HG02610 (cell line): ENCODE data around the gene KIF20A.
"Not testable (repeated sequence)": the region's sequence is repeated elsewhere in the genome, so short reads cannot be mapped to it uniquely, and the experiment has no call there.

Experiments used
- ATAC-seq: cut with Tn5 transposase; IDR thresholded peaks from one replicate; pipeline ENCODE4 v1.9.1; 2021; ENCODE audit warnings: mild to moderate bottlenecking, moderate library complexity; ENCODE audit not compliant: unreplicated experiment

The KIF20A gene

GRCh38 chr5:138178516-138179276 lies at the start of gene KIF20A, which contains the start of gene BRD8:
KIF20A (plus strand) TSS chr5:138179112; CDS start chr5:138179681, 569 bp downstream.
BRD8 (minus strand) TSS chr5:138178630; CDS start chr5:138178614, 16 bp downstream.
- ATAC-seq: peak; percentile 81

GRCh38 chr5:138129347-138129746 lies 49.6 kb upstream of the KIF20A start:
- ATAC-seq: no peak

DNA sequence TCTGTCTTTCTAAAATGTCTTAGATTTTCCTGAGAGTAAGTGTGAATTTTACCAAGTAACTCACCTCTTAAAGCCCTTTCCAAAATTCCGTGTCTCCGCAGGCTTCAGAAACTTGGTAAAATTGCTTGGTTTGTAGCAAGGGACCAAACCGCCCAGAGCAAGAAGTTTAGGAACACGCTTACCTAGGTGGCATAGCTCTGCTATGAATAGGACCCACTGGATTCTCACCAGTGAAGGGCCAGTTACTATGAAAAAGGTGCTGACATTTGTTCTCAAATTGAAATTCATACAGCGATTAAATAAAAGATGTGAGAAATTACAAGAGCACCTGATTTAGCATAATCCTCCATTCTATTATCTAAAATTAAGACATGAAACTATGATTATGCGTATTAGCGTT lies 46.4 kb upstream of the KIF20A start:
- ATAC-seq: no peak

DNA sequence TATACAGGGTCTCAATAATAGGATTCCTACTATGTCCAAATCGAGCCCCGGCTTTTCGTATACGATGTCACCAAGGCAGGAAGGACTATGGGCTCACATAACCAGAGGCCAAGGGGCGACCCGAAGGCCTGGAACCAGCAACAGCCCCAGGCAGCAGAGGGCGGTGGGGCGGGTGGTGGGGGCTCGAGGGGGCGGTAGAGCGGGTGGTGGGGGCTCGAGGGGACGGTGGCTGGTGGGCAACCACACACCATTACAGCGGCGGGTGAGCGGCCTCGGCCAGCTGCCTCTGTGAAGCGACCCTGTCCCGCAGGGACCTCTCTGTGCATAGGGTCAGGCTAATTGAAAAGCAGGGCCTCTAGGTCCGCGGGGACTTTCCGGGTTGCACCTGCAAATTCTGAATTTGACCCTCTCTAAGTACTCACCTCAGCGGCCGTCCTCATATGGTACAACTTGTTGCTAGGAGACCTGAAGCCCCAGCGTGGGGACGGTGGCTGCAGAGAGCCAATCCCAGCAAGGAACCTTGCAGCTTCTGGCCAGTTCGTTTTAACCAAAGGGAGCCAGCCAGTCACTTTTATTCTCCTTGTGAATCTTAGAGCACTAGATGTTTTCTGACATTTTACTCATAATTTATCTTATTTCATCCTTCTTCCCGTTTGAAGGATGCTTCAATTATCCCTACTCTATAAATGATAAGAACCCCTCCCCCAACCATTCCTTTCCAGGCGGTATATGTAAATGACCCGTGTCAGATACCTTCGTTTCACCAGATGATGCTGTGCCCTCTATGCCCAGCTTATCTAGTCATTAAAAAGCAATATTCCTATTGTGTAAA lies 39.7 kb upstream of the KIF20A start, which contains the start of gene NME5:
Gene NME5 (minus strand): TSS at position 480 of the 832 bp plus-strand sequence. CDS start 648 bp downstream, outside the sequence.
- peak; percentile 88 for ATAC-seq

DNA sequence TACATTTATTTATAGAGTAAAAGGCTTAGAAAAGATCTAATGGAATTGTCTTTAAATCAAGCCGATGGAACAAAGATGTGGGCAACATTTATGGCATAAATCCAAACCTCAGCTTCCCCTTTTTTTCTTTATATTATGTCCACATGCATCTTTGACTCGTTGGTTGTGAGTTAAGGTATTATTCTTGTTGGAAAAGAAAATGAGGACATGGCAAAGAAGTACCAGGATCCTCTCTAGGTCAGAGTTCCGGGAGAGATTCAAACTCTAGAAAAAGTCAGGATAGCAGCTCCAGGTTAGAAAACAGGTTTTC lies 39.2 kb upstream of the KIF20A start:
- ATAC-seq: no peak

DNA sequence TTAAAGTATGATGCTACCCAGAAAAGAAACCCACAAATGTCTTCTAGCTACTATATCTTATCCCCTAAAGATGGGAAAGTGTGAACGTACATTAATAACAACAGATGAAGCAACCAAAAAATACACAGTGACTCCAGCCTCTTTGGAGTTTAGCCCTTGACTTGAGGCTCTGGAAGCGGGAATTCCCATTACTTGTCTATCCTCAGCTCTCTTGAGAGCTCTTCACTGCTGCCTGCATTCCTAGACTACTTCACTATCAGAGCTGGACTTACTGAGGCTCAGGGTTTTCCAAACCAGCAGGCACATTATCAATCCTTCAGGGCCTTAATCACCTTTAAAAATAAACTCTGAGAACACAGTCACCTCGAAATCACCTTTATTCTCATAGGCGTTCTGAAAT lies 38.6 kb upstream of the KIF20A start:
- ATAC-seq: no peak

- no peak for ATAC-seq
Measured at GRCh38 chr5:138141734-138142133, 37.2 kb upstream of the KIF20A start.

GRCh38 chr5:138143578-138143977 lies 35.3 kb upstream of the KIF20A start:
- not testable (repeated sequence) for ATAC-seq

DNA sequence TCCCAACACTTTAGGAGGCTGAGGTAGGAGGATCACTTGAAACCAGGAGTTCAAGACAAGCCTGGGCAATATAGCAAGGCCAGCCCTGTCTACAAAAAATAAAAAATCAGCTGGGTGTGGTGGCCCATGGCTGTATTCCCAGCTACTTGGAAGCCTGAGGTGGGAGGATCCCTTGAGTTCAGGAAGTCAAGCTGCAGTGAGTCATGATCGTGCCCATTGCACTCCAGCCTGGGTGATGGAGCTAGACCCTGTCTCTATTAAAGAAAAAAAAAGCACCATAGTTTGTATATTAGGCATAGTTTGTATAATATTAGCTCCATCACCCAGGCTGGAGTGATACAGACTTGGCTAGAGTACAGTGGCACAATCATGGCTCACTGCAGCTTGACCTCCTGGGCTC lies 30.1 kb upstream of the KIF20A start:
- ATAC-seq: no peak

- ATAC-seq: no peak
Measured at GRCh38 chr5:138149530-138149929, 29.4 kb upstream of the KIF20A start.

DNA sequence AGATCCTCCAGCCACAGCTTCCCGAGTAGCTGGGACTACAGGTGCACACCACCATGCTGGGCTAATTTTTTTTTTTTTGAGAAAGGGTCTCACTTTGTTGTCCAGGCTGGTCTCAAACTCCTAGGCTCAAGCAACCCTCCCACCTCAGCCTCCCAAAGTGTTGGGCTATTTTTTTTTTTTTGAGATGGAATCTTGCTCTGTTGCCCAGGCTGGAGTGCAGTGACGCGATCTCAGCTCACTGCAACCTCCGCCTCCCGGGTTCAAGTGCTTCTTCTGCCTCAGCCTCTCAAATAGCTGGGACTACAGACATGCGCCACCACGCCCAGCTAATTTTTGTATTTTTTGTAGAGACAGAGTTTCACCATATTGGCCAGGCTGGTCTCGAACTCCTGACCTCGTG lies 22.9 kb upstream of the KIF20A start:
- not testable (repeated sequence) for ATAC-seq

- no peak for ATAC-seq
Measured at GRCh38 chr5:138157626-138158025, 21.3 kb upstream of the KIF20A start.

DNA sequence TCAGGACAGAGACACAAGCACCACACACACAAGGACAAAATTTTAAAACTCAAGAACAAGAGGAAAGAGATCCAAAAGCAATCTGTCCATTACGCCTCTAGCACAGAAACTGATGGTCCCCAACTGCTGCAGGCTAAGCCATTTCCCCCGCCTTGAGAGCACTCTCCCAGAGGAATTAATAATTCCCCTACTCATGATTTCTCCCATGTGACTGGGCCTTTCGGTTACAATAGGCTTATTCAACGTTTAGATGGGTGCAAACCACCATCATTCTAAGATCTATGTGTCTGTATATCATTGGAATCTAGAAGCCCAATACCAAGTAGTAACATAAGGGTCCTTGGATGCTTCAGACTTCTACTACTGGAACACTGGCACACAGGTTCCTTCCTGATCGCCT lies 19.2 kb upstream of the KIF20A start:
- no peak for ATAC-seq

- ATAC-seq: no peak
Measured at GRCh38 chr5:138160706-138161105, 18.2 kb upstream of the KIF20A start.

- no peak for ATAC-seq
Measured at GRCh38 chr5:138163721-138164120, 15.2 kb upstream of the KIF20A start.

GRCh38 chr5:138169124-138169523 lies 9.8 kb upstream of the KIF20A start:
- no peak for ATAC-seq

DNA sequence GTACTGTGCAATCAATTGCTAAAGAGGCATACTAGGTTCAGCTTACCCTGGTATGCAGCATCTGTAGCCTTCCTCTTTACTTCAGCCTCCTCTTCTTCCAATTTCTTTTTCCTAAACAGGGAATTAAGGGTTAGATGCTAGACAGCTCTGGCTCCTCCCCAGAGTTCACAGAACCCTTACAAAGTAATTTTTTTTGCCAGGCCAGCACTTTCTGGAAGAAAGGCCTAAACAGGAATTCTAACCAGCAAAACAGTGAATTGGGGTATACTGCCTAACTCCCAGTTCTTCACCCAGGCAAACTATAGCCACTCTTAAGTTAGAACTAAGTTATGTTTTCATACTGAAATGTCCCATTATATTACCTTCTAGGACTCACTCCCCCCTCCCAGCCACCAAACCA lies 8.6 kb upstream of the KIF20A start:
- no peak for ATAC-seq

DNA sequence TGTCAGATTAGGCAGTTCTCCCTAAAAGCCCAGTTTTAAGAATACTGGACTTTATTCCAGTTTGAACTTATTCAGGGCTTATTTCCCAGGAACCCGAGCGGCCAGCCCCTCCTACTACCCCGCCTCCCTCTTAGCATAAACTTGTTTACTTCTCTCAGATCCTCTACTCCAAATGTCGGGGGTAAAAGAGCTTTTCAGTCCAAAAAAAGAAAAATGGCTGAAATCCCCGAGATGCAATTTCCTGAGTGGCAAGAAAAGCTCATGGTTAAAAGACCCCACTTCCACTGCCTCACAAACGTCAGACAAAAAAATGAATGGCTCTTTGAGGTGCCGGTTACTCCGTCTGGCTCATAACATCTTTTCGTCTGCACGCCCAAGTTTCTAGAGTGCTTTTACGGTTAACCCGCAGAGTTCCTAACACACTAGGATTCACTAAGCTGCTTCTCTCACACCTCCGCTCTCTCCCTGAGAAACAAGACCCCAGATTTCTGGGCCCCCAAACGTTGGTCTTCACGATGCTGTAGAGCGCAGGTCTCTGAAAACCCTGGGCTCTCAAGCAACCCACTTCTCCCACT lies 884 bp upstream of the KIF20A start:
- no peak for ATAC-seq

DNA sequence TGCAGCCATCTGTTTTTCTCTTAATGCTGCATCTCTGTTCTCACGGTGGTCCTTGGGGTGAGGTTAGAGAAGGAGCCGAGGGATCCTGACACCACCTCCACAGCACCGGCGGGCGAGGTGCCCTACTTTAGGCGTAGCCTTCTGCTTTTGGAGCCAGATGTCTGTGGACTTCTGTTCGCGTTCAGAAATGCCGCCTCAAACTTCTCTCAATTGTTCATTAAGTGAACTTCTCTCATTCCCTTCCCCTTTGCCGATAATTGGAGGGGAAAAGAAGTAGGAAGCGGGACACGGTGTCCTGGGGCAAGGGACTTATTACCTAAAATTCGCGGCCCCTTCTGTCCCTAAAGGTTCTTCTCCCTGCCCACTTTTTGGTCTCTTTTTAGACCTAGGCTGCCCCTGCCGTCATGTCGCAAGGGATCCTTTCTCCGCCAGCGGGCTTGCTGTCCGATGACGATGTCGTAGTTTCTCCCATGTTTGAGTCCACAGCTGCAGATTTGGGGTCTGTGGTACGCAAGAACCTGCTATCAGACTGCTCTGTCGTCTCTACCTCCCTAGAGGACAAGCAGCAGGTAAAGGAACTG lies 455 bp downstream of the KIF20A start:
- ATAC-seq: no peak

DNA sequence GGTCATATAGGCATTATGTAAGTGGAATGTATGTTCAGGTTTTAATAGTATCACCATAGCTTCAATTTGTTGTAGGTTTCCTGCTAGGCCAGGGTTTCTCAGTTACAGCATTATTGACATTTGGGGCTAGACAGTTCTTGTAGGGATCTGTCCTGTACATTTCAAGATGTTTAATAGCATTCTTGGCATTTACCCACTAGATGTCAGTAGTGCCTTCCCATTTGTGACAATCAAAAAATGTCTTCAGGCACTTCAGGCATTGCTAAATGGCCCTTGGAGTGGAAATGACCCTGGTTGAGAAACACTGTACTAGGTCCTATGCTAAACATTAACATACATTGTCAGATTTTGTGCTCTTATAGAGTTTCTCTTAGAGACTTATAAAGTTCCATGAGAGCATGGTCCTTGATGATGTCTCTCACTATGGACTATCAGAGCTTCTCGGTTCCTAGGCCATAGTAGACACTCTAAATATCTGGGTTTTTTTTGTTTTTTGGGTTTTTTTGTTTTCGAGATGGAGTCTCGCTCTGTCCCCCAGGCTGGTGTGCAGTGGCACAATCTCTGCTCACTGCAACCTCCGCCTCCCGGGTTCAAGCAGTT lies 1.4 kb downstream of the KIF20A start:
- ATAC-seq: no peak

- ATAC-seq: no peak
Measured at GRCh38 chr5:138180841-138181240, 1.9 kb downstream of the KIF20A start.
